GM18907 (cell line): ENCODE results near the gene FHL3.
"Not testable (repeated sequence)": the region's sequence is repeated elsewhere in the genome, so short reads cannot be mapped to it uniquely, and the experiment has no call there.

Experiments
- ATAC-seq: cut with Tn5 transposase; IDR thresholded peaks from one replicate; pipeline ENCODE4 v1.9.1; 2021; ENCODE audit warnings: mild to moderate bottlenecking, moderate library complexity; ENCODE audit not compliant: unreplicated experiment

Gene FHL3

GRCh38 chr1:38037221-38037939 is 32.1 kb upstream of the FHL3 start:
- no peak for ATAC-seq

GRCh38 chr1:38034871-38035270 is 29.6 kb upstream of the FHL3 start:
- ATAC-seq: no peak

- not testable (repeated sequence) for ATAC-seq
Observed at GRCh38 chr1:38032992-38033391, 27.7 kb upstream of the FHL3 start.

- no peak for ATAC-seq
Observed at GRCh38 chr1:38031513-38031866, 26.2 kb upstream of the FHL3 start.

- no peak for ATAC-seq
Observed at GRCh38 chr1:38030596-38031512, 25.5 kb upstream of the FHL3 start.

GRCh38 chr1:38029685-38030511 is 24.6 kb upstream of the FHL3 start:
- peak; percentile 44 for ATAC-seq

- no peak for ATAC-seq
Observed at GRCh38 chr1:38029081-38029681, 23.9 kb upstream of the FHL3 start.

DNA sequence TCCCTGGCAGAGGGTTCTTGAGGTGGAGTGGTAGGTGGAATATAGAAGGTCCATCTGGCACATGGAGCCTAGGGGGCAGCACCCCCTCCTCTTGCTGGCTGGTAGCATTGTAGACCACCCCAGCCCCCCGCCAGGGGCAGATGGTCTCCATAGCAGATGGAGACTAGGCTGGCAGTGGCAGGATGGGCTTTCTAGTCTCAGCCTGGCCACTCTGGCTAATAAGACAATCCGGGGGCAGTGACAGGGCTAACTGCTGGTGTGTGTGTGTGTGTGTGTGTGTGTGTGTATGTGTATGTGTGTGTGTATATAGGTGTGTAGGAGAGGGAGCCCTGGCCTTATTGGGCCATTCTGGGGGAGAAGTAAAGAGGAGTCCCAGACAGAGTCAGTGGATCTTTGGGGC is 23.4 kb upstream of the FHL3 start:
- ATAC-seq: peak; percentile 4

GRCh38 chr1:38028105-38028591 is 22.8 kb upstream of the FHL3 start:
- peak; percentile 75 for ATAC-seq

- no peak for ATAC-seq
Observed at GRCh38 chr1:38027201-38028104, 22.1 kb upstream of the FHL3 start.

DNA sequence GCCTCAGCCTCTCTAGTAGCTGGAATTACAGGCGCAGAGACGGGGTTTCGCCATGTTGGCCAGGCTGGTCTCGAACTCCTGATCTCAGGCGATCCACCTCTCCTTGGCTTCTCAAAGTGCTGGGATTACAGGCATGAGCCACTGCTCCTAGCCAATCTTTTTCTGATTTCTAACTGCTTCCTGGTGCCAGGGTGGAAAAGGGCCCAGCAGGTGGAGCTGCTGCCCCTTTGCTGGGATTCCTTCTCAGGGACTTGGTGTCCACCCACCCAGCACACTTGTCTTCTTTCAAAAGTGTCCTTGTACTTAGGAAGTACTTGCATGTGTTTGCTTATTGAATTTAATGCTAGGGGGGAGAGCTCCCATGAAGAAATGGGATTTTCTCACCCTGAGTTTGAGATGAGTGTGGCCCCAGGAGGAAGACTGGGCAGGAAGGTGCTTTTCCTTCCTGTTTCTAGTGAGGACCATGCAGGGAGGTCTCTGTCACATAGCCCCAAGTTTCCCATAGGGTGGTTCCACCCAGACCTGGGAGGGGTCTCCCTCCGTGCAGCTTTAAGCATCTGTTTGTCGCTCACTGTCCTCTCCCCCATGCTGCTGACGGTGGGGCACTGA is 21.4 kb upstream of the FHL3 start:
- ATAC-seq: no peak

- no peak for ATAC-seq
Observed at GRCh38 chr1:38025664-38026063, 20.4 kb upstream of the FHL3 start.

GRCh38 chr1:38025233-38025632 is 19.9 kb upstream of the FHL3 start:
- ATAC-seq: no peak

- no peak for ATAC-seq
Observed at GRCh38 chr1:38022810-38023209, 17.5 kb upstream of the FHL3 start.

DNA sequence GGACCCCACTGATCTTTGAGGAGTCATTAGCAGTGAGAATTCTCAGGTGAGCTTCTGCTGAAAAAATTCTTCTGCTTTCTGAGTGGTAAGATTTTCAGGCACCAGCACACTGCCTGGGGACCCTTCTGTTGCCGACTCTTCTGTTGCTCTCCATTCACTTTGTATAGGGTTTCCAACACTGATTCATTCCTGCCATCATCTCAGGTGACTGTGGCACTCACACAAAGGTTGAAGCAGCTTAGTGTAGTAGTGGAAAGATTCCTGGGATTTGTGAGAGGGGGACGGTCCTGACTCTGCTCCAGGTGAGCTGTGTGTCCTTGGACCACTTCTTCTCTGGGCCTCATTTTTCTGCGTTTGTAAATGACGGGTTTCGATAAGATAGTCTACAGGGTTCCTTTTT is 16.7 kb upstream of the FHL3 start:
- ATAC-seq: no peak

- no peak for ATAC-seq
Observed at GRCh38 chr1:38020396-38020795, 15.1 kb upstream of the FHL3 start.

DNA sequence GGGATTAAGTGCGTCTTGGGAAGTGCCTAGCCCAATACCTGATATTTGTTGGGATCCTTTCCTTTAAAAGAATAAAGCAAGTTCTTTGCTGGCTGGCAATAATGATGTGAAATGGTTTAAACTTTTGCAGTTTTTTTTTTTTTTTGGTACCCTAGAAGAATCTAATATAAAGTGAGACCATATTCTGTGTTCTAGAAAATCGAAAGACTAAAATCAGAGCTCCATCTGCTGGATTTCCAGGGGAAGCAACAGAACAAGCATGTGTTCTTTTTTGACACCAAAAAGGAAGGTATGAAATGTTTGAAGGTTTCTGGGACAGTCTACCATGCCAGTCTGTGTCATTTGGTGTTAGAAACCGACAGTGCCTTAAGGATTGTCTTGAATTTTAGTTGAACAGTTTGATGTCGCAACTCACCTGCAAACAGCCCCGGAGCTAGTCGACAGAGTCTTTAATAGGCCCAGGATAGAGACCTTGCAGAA is 13.6 kb upstream of the FHL3 start:
- no peak for ATAC-seq

DNA sequence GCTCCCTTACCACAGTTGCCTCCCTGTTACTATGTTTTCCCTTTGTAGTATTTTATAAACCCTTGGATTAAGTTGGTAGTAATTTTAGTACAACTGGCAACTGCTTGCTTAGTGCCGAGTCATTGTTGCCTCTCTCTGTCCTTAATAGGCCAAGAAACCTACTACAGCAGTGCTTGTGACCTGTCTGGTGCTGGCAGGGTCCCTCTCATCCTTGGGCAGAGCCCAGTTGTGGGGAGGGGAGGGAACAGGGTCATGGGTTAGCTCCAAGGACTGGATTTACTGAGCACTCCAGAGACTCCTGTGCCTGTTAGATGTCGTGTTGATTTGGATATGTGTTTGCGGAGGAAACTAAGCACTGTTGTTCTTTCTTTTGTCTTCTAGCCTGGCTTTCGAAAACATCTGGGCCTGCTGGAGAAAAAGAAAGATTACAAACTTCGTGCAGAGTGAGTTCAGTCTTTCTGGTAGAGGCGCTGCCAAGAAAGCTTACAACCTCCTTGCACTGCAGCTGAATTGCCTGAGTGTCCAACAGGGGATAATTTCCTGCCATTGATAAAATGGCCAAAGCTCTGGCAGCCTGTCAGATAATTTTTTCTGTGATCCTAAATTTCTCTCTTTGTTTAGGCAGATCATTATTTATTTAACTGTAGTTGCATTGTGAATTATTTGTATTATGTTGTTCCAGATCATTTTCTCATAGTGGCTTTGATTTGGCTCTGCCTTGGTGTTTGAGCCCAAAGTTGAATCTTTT is 10.8 kb upstream of the FHL3 start:
- no peak for ATAC-seq
